WTC11 (cell line): ENCODE data around the gene C10orf90. TPM values are rescaled to one million over a fixed set of nuclear protein-coding genes. Genes with fewer than 3 reads are reported as not detected.

Experiments
- ATAC-seq: fragments of 200-7000 bp; cut with Tn5 transposase; 2 replicates; pipeline ENCODE4 v1.10.0; 2021; ENCODE audit warnings: mild to moderate bottlenecking, moderate library complexity
- CTCF ChIA-PET: fragments of 300-600 bp; sonication (Branson Sonifier 250); formaldehyde crosslinking; loops from one replicate; lab custom pipeline; 2021; ENCODE audit warnings: antibody characterized with exemption; lab: Charles Lee
- POLR2A ChIA-PET: fragments of 350-600 bp; sonication (Branson Sonifier 250); formaldehyde crosslinking; loops from one replicate; lab custom pipeline; 2021; ENCODE audit warnings: antibody characterized with exemption; lab: Charles Lee
- DNase-seq: peaks from one replicate; pipeline ENCODE4 v3.0.0; 2021; ENCODE audit warnings: low spot score
- H3K27ac Mint-ChIP-seq: 2 replicates; pipeline ENCODE4 v1.8.0; 2021; ENCODE audit warnings: mixed read lengths
- H3K27me3 Mint-ChIP-seq: 2 replicates; pipeline ENCODE4 v1.8.0; 2021; ENCODE audit warnings: low read depth, mild to moderate bottlenecking, moderate library complexity, mixed read lengths
- H3K36me3 Mint-ChIP-seq: 2 replicates; pipeline ENCODE4 v1.8.0; 2021; ENCODE audit warnings: mixed read lengths
- H3K4me1 Mint-ChIP-seq: 2 replicates; pipeline ENCODE4 v1.8.0; 2022; ENCODE audit warnings: mixed read lengths
- H3K4me3 Mint-ChIP-seq: 2 replicates; pipeline ENCODE4 v1.8.0; 2021; ENCODE audit warnings: mild to moderate bottlenecking, moderate library complexity, mixed read lengths
- H3K9me3 Mint-ChIP-seq: 2 replicates; pipeline ENCODE4 v1.8.0; 2021; ENCODE audit warnings: mixed read lengths
- ARID4B ChIP-seq: sonication (generic); formaldehyde crosslinking; IDR thresholded peaks from 2 replicates; pipeline ENCODE4 v1.8.0; 2023; ENCODE audit warnings: missing genetic modification reagents, mild to moderate bottlenecking, borderline replicate concordance
- ATF1 ChIP-seq: sonication (generic); formaldehyde crosslinking; IDR thresholded peaks from 2 replicates; pipeline ENCODE4 v1.8.1; 2023; ENCODE audit warnings: mild to moderate bottlenecking, moderate library complexity, missing genetic modification reagents
- CDX4 ChIP-seq: fragments of 250-450 bp; sonication (Bioruptor Pico); IDR thresholded peaks from 2 replicates; pipeline ENCODE4 v1.9.0; 2021; ENCODE audit warnings: moderate library complexity, mild to moderate bottlenecking, inconsistent platforms, borderline replicate concordance
- CREM ChIP-seq: sonication (generic); formaldehyde crosslinking; IDR thresholded peaks from 2 replicates; pipeline ENCODE4 v1.8.1; 2022; ENCODE audit warnings: mild to moderate bottlenecking, missing genetic modification reagents, moderate library complexity
- EMX1 ChIP-seq: fragments of 250-450 bp; sonication (Bioruptor Pico); IDR thresholded peaks from 2 replicates; pipeline ENCODE4 v1.8.0; 2021; ENCODE audit warnings: mild to moderate bottlenecking
- ERG ChIP-seq: fragments of 250-450 bp; sonication (Bioruptor Pico); IDR thresholded peaks from 2 replicates; pipeline ENCODE4 v1.8.0; 2021; ENCODE audit warnings: mild to moderate bottlenecking
- FOXJ3 ChIP-seq: sonication (generic); formaldehyde crosslinking; IDR thresholded peaks from 2 replicates; pipeline ENCODE4 v1.9.0; 2021; ENCODE audit warnings: missing genetic modification reagents, mild to moderate bottlenecking, borderline replicate concordance
- FOXP1 ChIP-seq: sonication (generic); formaldehyde crosslinking; IDR thresholded peaks from 2 replicates; pipeline ENCODE4 v1.8.0; 2022; ENCODE audit warnings: missing genetic modification reagents, mild to moderate bottlenecking, moderate library complexity, borderline replicate concordance
- GTF2I ChIP-seq: fragments of 250-450 bp; sonication (Bioruptor Pico); conservative IDR thresholded peaks from 2 replicates; pipeline ENCODE4 v1.4.0; 2021; ENCODE audit warnings: mild to moderate bottlenecking
- JUN ChIP-seq: sonication (generic); formaldehyde crosslinking; IDR thresholded peaks from 2 replicates; pipeline ENCODE4 v1.8.0; 2023; ENCODE audit warnings: mild to moderate bottlenecking, missing genetic modification reagents
- NR1H2 ChIP-seq: sonication (generic); formaldehyde crosslinking; IDR thresholded peaks from 2 replicates; pipeline ENCODE4 v1.9.0; 2021; ENCODE audit warnings: mild to moderate bottlenecking, moderate library complexity, missing genetic modification reagents
- OVOL2 ChIP-seq: fragments of 250-450 bp; sonication (Bioruptor Pico); IDR thresholded peaks from 2 replicates; pipeline ENCODE4 v1.9.0; 2021; ENCODE audit warnings: mild to moderate bottlenecking, borderline replicate concordance
- SMAD4 ChIP-seq: sonication (generic); formaldehyde crosslinking; IDR thresholded peaks from 2 replicates; pipeline ENCODE4 v1.8.0; 2022; ENCODE audit warnings: mild to moderate bottlenecking, missing genetic modification reagents
- TCF7 ChIP-seq: sonication (generic); formaldehyde crosslinking; IDR thresholded peaks from 2 replicates; pipeline ENCODE4 v1.8.0; 2022; ENCODE audit warnings: mild to moderate bottlenecking, low read depth, missing genetic modification reagents, moderate library complexity
- TEAD1 ChIP-seq: sonication (generic); formaldehyde crosslinking; IDR thresholded peaks from 2 replicates; pipeline ENCODE4 v1.8.0; 2022; ENCODE audit warnings: mild to moderate bottlenecking, missing genetic modification reagents
- ZNF121 ChIP-seq: sonication (generic); formaldehyde crosslinking; IDR thresholded peaks from 2 replicates; pipeline ENCODE4 v1.8.0; 2023; ENCODE audit warnings: missing genetic modification reagents
- ZNF219 ChIP-seq: sonication (generic); formaldehyde crosslinking; IDR thresholded peaks from 2 replicates; pipeline ENCODE4 v1.8.0; 2023; ENCODE audit warnings: missing genetic modification reagents, mild to moderate bottlenecking, borderline replicate concordance
- ZNF232 ChIP-seq: sonication (generic); formaldehyde crosslinking; IDR thresholded peaks from 2 replicates; pipeline ENCODE4 v1.8.0; 2022; ENCODE audit warnings: mild to moderate bottlenecking, missing genetic modification reagents
- ZNF263 ChIP-seq: sonication (generic); formaldehyde crosslinking; IDR thresholded peaks from 2 replicates; pipeline ENCODE4 v1.8.1; 2022; ENCODE audit warnings: low read depth, mild to moderate bottlenecking, moderate library complexity, missing genetic modification reagents
- ZNF423 ChIP-seq: fragments of 250-450 bp; sonication (Bioruptor Pico); IDR thresholded peaks from 2 replicates; pipeline ENCODE4 v2.1.2; 2022; ENCODE audit warnings: mild to moderate bottlenecking, moderate library complexity
- total RNA-seq: library from RNA; stranded (reverse); gene quantifications from 3 replicates; pipeline ENCODE4 v1.2.3, GENCODE V29; 2021
- TF ChIP-seq, protein P1 (sequence below): sonication (generic); formaldehyde crosslinking; IDR thresholded peaks from 2 replicates; pipeline ENCODE4 v1.8.0; 2022; ENCODE audit warnings: mild to moderate bottlenecking, missing genetic modification reagents
- TF ChIP-seq, protein P2 (sequence below): sonication (generic); formaldehyde crosslinking; IDR thresholded peaks from 2 replicates; pipeline ENCODE4 v1.8.1; 2022; ENCODE audit warnings: low read depth, mild to moderate bottlenecking, moderate library complexity, missing genetic modification reagents, borderline replicate concordance

Gene C10orf90
- total RNA-seq, 1 experiment from 2014 or later, result 0.85 TPM

DNA sequence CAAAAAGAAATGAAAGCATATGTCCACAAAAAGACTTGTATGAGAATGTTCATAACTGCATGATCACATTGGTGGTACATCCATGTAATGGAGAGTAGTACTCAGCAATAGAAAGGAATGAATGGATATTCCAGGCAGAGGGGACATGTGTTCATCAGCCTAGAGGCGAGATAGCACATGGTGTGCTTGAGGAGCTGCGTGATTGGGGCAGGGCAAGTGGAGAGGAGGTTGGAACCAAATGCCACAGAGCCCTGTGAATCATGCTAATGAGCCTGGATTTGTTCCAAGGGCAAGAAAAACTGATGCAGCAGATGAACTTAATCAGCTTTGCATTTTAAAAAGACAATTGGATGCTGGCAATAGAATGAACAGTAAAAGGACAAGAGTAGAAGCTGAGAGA, 73.3 kb downstream of the C10orf90 start (continued):
- TF ChIP-seq ERG (no peak), CREM (CRISPR knock-in tag) (no peak), ZNF263 (CRISPR knock-in tag) (no peak), FOXJ3 (no peak), ZNF121 (no peak), OVOL2 (CRISPR knock-in tag) (no peak), ZNF423 (no peak), JUN (CRISPR knock-in tag) (no peak), ATF1 (no peak), GTF2I (CRISPR knock-in tag) (no peak), EMX1 (no peak)

GRCh38 chr10:126596472-126597016, 73.9 kb downstream of the C10orf90 start:
- no peaks in the 10 kb centered on the region for H3K36me3 Mint-ChIP-seq
- no peak overlapping the region for H3K4me3 Mint-ChIP-seq
- H3K9me3 Mint-ChIP-seq, result no peaks in the 10 kb centered on the region
- H3K27ac Mint-ChIP-seq, result no peak overlapping the region
- TF ChIP-seq TCF7 (CRISPR knock-in tag), result no peak
- no peak for TF ChIP-seq ZNF263 (CRISPR knock-in tag)
- TF ChIP-seq FOXP1 (CRISPR knock-in tag), result no peak
- TF ChIP-seq, protein P1, sequence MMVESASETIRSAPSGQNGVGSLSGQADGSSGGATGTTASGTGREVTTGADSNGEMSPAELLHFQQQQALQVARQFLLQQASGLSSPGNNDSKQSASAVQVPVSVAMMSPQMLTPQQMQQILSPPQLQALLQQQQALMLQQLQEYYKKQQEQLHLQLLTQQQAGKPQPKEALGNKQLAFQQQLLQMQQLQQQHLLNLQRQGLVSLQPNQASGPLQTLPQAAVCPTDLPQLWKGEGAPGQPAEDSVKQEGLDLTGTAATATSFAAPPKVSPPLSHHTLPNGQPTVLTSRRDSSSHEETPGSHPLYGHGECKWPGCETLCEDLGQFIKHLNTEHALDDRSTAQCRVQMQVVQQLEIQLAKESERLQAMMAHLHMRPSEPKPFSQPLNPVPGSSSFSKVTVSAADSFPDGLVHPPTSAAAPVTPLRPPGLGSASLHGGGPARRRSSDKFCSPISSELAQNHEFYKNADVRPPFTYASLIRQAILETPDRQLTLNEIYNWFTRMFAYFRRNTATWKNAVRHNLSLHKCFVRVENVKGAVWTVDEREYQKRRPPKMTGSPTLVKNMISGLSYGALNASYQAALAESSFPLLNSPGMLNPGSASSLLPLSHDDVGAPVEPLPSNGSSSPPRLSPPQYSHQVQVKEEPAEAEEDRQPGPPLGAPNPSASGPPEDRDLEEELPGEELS, result no peak
- TF ChIP-seq, protein P2, sequence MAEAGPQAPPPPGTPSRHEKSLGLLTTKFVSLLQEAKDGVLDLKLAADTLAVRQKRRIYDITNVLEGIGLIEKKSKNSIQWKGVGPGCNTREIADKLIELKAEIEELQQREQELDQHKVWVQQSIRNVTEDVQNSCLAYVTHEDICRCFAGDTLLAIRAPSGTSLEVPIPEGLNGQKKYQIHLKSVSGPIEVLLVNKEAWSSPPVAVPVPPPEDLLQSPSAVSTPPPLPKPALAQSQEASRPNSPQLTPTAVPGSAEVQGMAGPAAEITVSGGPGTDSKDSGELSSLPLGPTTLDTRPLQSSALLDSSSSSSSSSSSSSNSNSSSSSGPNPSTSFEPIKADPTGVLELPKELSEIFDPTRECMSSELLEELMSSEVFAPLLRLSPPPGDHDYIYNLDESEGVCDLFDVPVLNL (CRISPR knock-in tag), result no peak
- TF ChIP-seq SMAD4 (CRISPR knock-in tag), result no peak
- TF ChIP-seq NR1H2 (CRISPR knock-in tag), result no peak
- TF ChIP-seq TEAD1 (CRISPR knock-in tag), result no peak
- no peak for TF ChIP-seq CDX4 (CRISPR knock-in tag)
- no peak for TF ChIP-seq ZNF219 (CRISPR knock-in tag)
- no peaks in the 10 kb centered on the region; the same call in 1 of the 2 replicates for H3K27me3 Mint-ChIP-seq
- DNase-seq, result no peak
- POLR2A ChIA-PET, result no interaction called here
- H3K4me1 Mint-ChIP-seq, result peaks cover 24% of the 10 kb centered on the region
- CTCF ChIA-PET, result interaction anchor here (0.7 kb wide), 1 partner anchor 75 kb away, joined by 3 read pairs; no protein-coding TSS in a partner anchor
- no peak for ATAC-seq

- ChIA-PET POLR2A (no interaction called here), CTCF (no interaction called here)
- H3K4me1 Mint-ChIP-seq, result peaks cover 16% of the 10 kb centered on the region
- no peaks in the 10 kb centered on the region for H3K36me3 Mint-ChIP-seq
- H3K27ac Mint-ChIP-seq, result no peak overlapping the region
- no peak for ATAC-seq
- TF ChIP-seq ARID4B (CRISPR knock-in tag) (no peak), ZNF232 (CRISPR knock-in tag) (no peak)
- no peaks in the 10 kb centered on the region; the same call in 1 of the 2 replicates for H3K27me3 Mint-ChIP-seq
- no peaks in the 10 kb centered on the region for H3K9me3 Mint-ChIP-seq
- H3K4me3 Mint-ChIP-seq, result no peak overlapping the region
- no peak for DNase-seq
Observed at GRCh38 chr10:126595160-126595559, 75.3 kb downstream of the C10orf90 start.
